GM19023 (cell line): ENCODE measurements around the gene IGFBPL1.

ENCODE experiments used
- ATAC-seq: cut with Tn5 transposase; IDR thresholded peaks from one replicate; pipeline ENCODE4 v1.9.1; 2021; ENCODE audit warnings: mild to moderate bottlenecking, moderate library complexity; ENCODE audit not compliant: unreplicated experiment

Gene IGFBPL1

GRCh38 chr9:38358390-38359296 is 65.6 kb downstream of the IGFBPL1 start:
- no peak for ATAC-seq

GRCh38 chr9:38357350-38358114 is 66.7 kb downstream of the IGFBPL1 start:
- no peak for ATAC-seq

- ATAC-seq, result no peak
Observed at GRCh38 chr9:38356851-38357250, 67.4 kb downstream of the IGFBPL1 start.
